AG09309 (cell line): ENCODE results near the gene RILPL1.
"Not testable (repeated sequence)": the region's sequence is repeated elsewhere in the genome, so short reads cannot be mapped to it uniquely, and the experiment has no call there.

ENCODE experiments used
- DNase-seq: peaks from one replicate; pipeline ENCODE4 v3.0.0-alpha.2; 2010; ENCODE audit warnings: low read depth
- H3K4me3 ChIP-seq: 2 replicates; pipeline ENCODE4 v1.5.1; 2011; ENCODE audit warnings: mild to moderate bottlenecking, low read depth, low read length, moderate library complexity; ENCODE audit not compliant: control insufficient read depth
- CTCF ChIP-seq: IDR thresholded peaks from 2 replicates; pipeline ENCODE4 v1.5.1; 2011; ENCODE audit warnings: mild to moderate bottlenecking, low read depth, low read length, inconsistent platforms; ENCODE audit not compliant: insufficient read depth, control insufficient read depth; ENCODE audit errors: missing control alignments

RILPL1 gene

GRCh38 chr12:123520567-123521474 lies 12.7 kb downstream of the RILPL1 start:
- no peak overlapping the region for H3K4me3 ChIP-seq
- no peak for DNase-seq
- TF ChIP-seq CTCF, result no peak

GRCh38 chr12:123519141-123520001 lies 14.1 kb downstream of the RILPL1 start:
- peak; percentile 39 for DNase-seq
- TF ChIP-seq CTCF, result no peak
- no peak overlapping the region for H3K4me3 ChIP-seq

- no peak overlapping the region for H3K4me3 ChIP-seq
- no peak for DNase-seq
- no peak for TF ChIP-seq CTCF
Observed at GRCh38 chr12:123516216-123516780, 17.2 kb downstream of the RILPL1 start.

GRCh38 chr12:123514582-123515221 lies 18.8 kb downstream of the RILPL1 start:
- DNase-seq, H3K4me3 ChIP-seq: not testable (repeated sequence)

- H3K4me3 ChIP-seq, result no peak overlapping the region
- DNase-seq, result no peak
- TF ChIP-seq CTCF, result no peak
Observed at GRCh38 chr12:123513805-123514204, 19.7 kb downstream of the RILPL1 start.

GRCh38 chr12:123512838-123513665 lies 20.5 kb downstream of the RILPL1 start:
- no peak for DNase-seq
- TF ChIP-seq CTCF, result no peak

More at GRCh38 chr12:123512838-123513665, 20.5 kb downstream of the RILPL1 start:
- H3K4me3 ChIP-seq, result no peak overlapping the region
